AG08395 (cell line): ENCODE measurements around the gene ADARB2.

Experiments used
- DNase-seq: peaks from one replicate; pipeline ENCODE4 v3.0.0; 2012; ENCODE audit warnings: mixed read lengths, low spot score

The ADARB2 gene

GRCh38 chr10:1662438-1663025 lies 74.8 kb downstream of the ADARB2 start:
- no peak for DNase-seq

- no peak for DNase-seq
Observed at GRCh38 chr10:1661859-1662437, 75.4 kb downstream of the ADARB2 start.

DNA sequence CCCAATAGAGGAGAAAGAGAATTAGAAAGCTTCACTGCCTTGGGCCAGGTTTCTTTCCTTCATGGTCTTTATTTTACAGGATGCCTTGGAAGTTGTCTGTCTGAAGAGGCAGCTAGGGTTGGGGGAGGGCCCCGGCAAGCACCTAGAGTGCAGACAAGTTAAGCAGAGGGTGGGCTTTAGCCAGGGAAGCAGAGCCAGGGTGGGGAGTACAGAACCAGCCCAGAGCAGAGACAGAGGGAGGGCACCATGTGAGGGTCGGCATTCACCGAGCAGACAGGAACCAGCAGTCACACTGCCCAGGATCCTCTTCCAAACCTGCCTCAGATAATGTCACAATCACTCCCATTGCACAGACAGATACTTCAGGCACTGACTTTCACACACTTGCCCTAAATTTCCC lies 75.9 kb downstream of the ADARB2 start:
- no peak for DNase-seq

GRCh38 chr10:1660815-1661214 lies 76.5 kb downstream of the ADARB2 start:
- no peak for DNase-seq

DNA sequence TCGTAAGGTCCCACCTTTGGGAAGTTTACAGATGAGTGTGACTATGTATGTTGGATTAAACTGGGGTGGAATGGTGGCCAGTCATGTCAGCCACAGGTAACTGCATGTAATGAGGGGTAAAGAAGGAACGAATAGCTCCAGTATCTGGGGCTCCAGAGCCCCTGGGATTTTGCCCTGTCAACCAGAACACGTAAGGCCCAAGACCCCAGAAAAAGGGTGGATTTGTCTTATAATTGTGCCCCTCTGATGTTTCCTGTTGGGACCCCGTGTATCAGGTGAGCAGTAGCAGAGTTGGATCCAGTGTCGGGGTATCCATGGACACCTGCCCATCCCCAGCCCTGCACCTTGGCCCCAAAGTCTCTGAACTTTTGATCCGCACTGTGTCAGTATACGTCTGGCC lies 76.9 kb downstream of the ADARB2 start:
- no peak for DNase-seq

DNA sequence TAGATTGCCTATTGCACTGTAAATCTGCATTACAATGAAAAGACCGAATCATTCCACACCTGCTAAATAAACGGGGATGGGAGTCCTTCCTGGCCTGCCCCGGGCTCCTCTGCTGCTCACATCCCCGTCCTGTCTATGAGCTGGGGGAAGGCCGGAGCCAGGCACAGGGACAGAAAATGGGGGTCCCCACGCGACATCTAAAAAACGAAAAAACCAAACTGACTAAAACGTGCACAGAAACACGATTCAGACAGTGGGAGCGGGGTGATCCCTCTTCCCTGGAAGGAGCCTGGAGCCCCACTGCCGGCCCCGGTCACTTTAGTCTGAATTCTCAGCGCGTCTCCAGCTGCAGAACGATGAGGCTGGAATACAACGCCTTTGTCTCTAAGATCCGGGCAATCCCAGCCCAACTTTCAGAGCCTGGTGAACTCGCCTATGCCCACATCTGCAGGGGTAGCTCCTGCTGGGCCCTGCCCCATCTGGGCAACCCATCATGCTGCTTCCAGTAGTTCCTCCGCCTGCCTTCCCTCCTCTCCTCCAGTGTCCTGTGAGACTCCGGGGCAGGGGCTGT lies 78.0 kb downstream of the ADARB2 start:
- no peak for DNase-seq

DNA sequence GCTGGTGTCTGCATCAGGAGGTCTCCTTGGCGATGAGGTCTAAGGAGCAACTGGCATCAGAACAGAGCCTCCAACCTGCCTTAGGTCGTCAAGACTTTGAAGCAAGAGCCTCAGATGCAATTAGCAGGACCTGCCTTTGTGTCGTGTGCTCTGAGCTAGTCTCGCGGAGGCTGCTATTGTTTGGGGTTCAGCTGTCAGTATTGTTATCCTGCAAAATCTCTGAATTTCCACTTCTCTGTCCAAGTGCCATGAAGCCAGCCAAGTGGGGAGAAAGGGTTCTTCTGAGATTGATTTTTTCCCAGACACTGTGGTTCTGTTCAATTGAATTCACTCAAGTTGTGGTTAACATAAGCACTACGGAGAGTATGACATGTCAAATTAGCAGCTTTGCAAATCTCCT lies 78.7 kb downstream of the ADARB2 start:
- DNase-seq = no peak

DNA sequence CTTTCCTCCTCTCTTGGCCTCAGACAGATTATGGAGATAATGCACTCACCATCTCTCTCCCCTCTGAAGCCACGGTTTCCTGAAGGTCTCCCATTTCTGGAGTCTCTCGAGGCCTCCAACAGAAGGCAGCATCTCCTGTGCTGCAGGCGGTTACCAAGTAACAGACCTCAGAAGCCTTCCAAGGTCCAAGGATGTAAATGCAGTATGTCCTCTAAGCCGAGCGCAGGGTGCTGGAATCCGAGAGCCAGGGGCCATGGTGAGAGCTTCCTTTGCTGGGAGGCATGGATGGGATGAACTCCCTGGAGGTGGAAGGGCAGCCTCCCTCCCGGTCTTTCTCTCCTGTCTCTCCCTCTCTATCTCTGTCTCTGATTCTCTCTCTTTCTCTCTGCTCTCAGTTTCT lies 79.8 kb downstream of the ADARB2 start:
- no peak for DNase-seq

GRCh38 chr10:1655367-1655766 lies 82.0 kb downstream of the ADARB2 start:
- no peak for DNase-seq

- no peak for DNase-seq
Observed at GRCh38 chr10:1654811-1655356, 82.4 kb downstream of the ADARB2 start.

- no peak for DNase-seq
Observed at GRCh38 chr10:1654247-1654646, 83.1 kb downstream of the ADARB2 start.

DNA sequence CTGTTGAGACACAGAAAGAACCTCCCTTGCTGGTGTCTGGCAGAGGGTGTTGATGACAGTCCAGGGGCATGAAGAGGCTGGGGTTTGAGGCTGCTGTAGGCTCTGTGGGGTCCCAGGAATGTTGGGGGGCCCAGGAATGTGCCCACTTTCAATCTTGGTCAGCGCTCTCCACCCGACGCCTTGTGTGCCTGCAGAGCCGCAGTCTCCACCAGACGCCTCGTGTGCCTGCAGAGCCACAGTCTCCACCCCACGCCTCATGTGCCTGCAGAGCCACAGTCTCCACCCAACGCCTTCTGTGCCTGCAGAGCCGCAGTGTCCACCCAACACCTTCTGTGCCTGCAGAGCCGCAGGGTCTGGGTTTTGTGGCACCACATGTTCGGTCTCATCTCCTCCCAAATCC lies 84.0 kb downstream of the ADARB2 start:
- DNase-seq = no peak

DNA sequence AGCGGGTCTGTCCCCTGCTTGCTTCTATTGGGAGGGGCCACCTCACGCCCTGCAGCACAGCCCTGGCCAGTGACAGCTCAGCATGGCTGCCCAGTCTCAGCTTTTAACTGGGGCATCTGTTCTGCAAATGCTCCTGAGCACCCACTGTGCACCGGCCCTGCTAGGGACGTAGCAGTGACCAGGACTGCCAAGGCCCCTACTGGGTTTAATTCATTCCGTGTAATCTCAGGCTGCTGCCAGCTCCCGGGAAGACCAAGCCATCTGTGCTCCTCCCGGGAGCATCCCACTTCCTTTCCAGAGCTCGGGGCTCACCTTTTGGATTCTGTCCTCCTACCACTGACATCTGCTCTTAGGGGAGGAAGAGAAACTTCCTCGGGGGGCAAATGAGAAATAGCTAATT lies 85.2 kb downstream of the ADARB2 start:
- DNase-seq = no peak

GRCh38 chr10:1651270-1651966 lies 85.9 kb downstream of the ADARB2 start:
- DNase-seq = no peak

- DNase-seq = no peak
Observed at GRCh38 chr10:1650542-1651269, 86.6 kb downstream of the ADARB2 start.

DNA sequence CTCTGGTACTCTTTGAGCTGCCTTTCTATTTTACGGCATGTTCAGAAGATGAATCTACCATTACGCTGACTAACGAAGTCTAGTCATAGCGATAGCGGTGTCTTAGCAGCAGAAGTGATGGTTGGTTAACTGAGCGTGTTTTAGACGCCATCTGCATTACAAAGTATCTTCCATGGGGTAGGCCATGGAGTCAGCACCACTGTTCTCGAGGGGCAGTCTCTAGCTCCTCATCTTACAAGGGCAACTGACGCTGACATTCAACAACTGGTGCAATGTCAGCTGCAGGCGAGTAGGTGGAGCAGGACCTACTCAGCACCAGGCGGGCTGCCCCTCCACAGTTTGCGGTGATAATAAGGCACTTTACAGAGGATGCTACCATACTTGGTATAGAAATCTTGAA lies 88.7 kb downstream of the ADARB2 start:
- no peak for DNase-seq

DNA sequence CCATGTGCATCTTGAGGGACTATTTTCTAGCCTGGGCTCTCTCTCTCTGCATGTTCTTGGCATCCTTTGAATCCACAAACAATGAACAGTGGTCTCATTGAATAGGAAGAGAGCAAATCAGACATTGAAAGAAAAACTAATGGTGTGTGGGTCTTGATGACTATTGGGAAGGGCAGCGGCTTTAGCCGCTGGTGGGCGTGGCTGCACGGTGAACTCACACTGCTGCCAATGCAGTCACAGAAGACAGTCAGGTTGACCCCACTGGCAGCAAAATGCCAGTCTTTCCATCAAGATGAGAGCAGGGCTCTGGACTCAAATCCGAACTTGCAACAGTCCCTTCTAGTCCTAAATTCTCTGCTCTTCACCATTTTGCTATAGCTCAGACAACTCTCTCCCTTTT lies 91.0 kb downstream of the ADARB2 start:
- no peak for DNase-seq

DNA sequence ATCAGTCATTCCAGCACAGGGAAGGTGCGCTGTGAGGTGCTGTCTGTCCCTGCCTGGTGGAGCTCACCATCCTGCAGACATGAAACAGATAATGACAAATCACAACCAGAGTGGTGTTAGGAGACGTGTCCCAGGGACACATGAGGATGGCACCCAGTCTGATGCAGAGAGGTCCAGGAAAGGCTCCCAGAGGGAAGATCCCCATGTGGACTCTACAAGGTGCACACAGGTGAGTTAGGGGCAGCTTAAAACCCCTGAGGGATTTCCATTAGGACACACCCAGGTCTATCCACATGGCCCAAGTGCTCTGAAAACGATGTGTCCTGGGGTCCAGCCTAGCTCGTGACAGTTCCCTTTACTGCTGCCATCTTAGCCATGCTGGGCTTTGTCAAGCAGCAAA lies 91.4 kb downstream of the ADARB2 start:
- DNase-seq = no peak

DNA sequence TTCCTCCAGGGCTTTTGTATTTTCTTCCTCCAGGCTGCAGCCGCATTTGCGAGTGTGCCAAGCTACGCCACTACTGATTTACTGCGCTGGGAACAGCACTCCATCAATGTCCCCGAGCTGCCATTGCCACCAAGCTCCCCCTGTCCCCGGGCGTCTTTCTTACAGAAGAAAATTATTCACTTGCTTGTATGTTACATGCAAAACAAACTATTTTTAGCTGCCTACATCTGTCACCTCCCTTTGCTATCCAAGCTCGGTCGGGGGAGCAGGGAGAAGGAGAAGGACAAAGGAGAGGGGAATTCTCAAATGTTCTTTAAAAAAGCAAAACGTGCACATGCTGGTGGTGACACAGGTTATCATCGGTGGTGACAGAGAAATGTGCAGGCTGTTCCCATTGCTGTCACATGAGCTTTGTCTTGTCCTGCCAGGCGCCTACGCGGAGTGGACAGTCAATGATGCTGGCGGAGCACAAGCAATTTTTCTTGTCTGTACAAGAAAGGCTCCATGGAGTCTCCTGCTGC lies 93.1 kb downstream of the ADARB2 start:
- DNase-seq = no peak

DNA sequence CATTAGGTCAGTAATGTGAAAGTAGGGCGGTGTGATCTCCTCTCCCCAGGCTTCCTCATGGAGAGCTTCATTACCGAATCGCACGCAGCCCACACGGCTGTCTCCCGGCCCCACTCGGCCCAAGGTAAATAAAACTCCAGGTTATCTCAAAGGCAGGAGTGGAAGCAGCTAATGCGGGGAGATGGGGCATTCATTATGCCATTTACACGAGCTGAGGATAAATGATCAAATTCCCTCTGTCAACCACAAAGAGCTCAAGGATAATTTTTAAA lies 93.5 kb downstream of the ADARB2 start:
- DNase-seq = no peak

- DNase-seq = no peak
Observed at GRCh38 chr10:1643161-1643907, 94.0 kb downstream of the ADARB2 start.
